ENCODE data around the gene ZBTB3.

DNA sequence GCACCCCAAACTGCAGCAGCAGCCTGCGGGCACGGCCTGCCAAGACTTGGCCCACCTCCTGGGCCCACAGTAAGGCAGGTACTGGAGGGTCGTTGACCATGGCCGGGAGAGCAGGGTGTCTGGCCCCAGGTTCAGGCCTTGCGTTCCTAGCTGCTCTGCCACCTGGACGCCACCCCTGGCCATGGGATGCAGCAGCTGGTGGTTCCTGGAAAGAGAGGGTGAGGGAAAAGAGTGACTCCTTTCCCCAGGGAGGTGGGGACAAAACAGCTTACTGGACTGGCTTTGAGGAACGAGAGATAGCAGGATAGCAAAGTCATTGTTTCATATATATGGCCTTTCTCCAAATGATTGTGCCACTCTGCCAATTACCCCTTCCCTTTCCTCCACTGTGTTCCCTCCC, 48.5 kb downstream of the ZBTB3 start:
- TF ChIP-seq CTCF (conservative IDR thresholded peaks at IDR 0.05) (no peak; the same call in 1 of the 2 replicates), EZH2 (IDR thresholded peaks at IDR 0.05; ENCODE audit: low read depth) (no peak)
